Measurements from ENCODE around the gene HSD17B12. TPM values are rescaled to one million over a fixed set of nuclear protein-coding genes. Genes with fewer than 3 reads are reported as not detected.

HSD17B12 gene
- total RNA-seq, 4 donors from 2014 or later, result 38.8 to 52.7 (median 41.8) TPM

- no peaks in the 10 kb centered on the region for H3K27me3 ChIP-seq
- H3K4me3 ChIP-seq, result no peak overlapping the region
- TF ChIP-seq POLR2A (IDR thresholded peaks at IDR 0.05; ENCODE audit: low read depth), result no peak
- TF ChIP-seq EP300 (IDR thresholded peaks at IDR 0.05), result no peak
- TF ChIP-seq CTCF (IDR thresholded peaks at IDR 0.05), result no peak
- no peak for TF ChIP-seq POLR2AphosphoS5 (IDR thresholded peaks at IDR 0.05)
- intact Hi-C loops (cut with DNase I), result no loop called here
- peaks cover 0 to 9% (median 3%) of the 10 kb centered on the region in 4 donors for H3K4me1 ChIP-seq
- H3K9me3 ChIP-seq, result no peaks in the 10 kb centered on the region
- H3K27ac ChIP-seq (replicated peaks in 1 of 4), result no peak overlapping the region
- H3K36me3 ChIP-seq, result no peaks in the 10 kb centered on the region
- DNase-seq (ENCODE audit: extremely low spot score), result no peak
- 95% methylated on average over 1 of the region's 1 CpG for WGBS
Observed at GRCh38 chr11:43709689-43710088, 29.2 kb downstream of the HSD17B12 start.

- peaks cover 0 to 15% (median 13%) of the 10 kb centered on the region in 4 donors for H3K4me1 ChIP-seq
- H3K36me3 ChIP-seq, result no peaks in the 10 kb centered on the region
- no peaks in the 10 kb centered on the region for H3K27me3 ChIP-seq
- no peak for DNase-seq (ENCODE audit: extremely low spot score)
- 46% methylated on average over 4 of the region's 4 CpGs for WGBS
- intact Hi-C loops (cut with DNase I), result no loop called here
- no peaks in the 10 kb centered on the region for H3K9me3 ChIP-seq
- H3K4me3 ChIP-seq, result no peak overlapping the region
- TF ChIP-seq POLR2A (IDR thresholded peaks at IDR 0.05; ENCODE audit: low read depth), result no peak
- no peak for TF ChIP-seq CTCF (IDR thresholded peaks at IDR 0.05)
- no peak for TF ChIP-seq POLR2AphosphoS5 (IDR thresholded peaks at IDR 0.05)
- TF ChIP-seq EP300 (IDR thresholded peaks at IDR 0.05), result no peak
- no peak overlapping the region for H3K27ac ChIP-seq (replicated peaks in 1 of 4)
Observed at GRCh38 chr11:43712676-43713075, 32.1 kb downstream of the HSD17B12 start.

GRCh38 chr11:43718373-43718772 lies 37.8 kb downstream of the HSD17B12 start:
- Histone ChIP-seq H3K9me3 (no peaks in the 10 kb centered on the region), H3K4me1 (peaks cover 1 to 13% (median 6%) of the 10 kb centered on the region in 4 donors), H3K27ac (replicated peaks in 1 of 4) (no peak overlapping the region), H3K27me3 (no peaks in the 10 kb centered on the region), H3K4me3 (no peak overlapping the region), H3K36me3 (peaks cover 0 to 8% (median 0%) of the 10 kb centered on the region in 4 donors)
- 91% methylated on average over 1 of the region's 1 CpG for WGBS
- no peak for TF ChIP-seq POLR2AphosphoS5 (IDR thresholded peaks at IDR 0.05)
- TF ChIP-seq CTCF (IDR thresholded peaks at IDR 0.05), result no peak
- no peak for TF ChIP-seq POLR2A (IDR thresholded peaks at IDR 0.05; ENCODE audit: low read depth)
- no peak for TF ChIP-seq EP300 (IDR thresholded peaks at IDR 0.05)
- DNase-seq (ENCODE audit: extremely low spot score), result no peak
- intact Hi-C loops (cut with DNase I), result no loop called here

- intact Hi-C loops (cut with DNase I), result no loop called here
- Histone ChIP-seq H3K4me3 (no peak overlapping the region), H3K9me3 (no peaks in the 10 kb centered on the region), H3K4me1 (peaks cover 0 to 9% (median 6%) of the 10 kb centered on the region in 4 donors), H3K27me3 (no peaks in the 10 kb centered on the region), H3K36me3 (peaks cover 0 to 5% (median 0%) of the 10 kb centered on the region in 4 donors), H3K27ac (replicated peaks in 1 of 4) (no peak overlapping the region)
- 34% methylated on average over 3 of the region's 3 CpGs for WGBS
- no peak for TF ChIP-seq POLR2A (IDR thresholded peaks at IDR 0.05; ENCODE audit: low read depth)
- no peak for DNase-seq (ENCODE audit: extremely low spot score)
Observed at GRCh38 chr11:43723617-43724016, 43.1 kb downstream of the HSD17B12 start.

- no peak for DNase-seq (ENCODE audit: extremely low spot score)
- Histone ChIP-seq H3K36me3 (peaks cover 0 to 10% (median 7%) of the 10 kb centered on the region in 4 donors), H3K4me1 (peaks cover 9 to 16% (median 16%) of the 10 kb centered on the region in 4 donors), H3K4me3 (no peak overlapping the region), H3K27me3 (no peaks in the 10 kb centered on the region), H3K27ac (replicated peaks in 1 of 4) (no peak overlapping the region), H3K9me3 (no peaks in the 10 kb centered on the region)
- no peak for TF ChIP-seq CTCF (IDR thresholded peaks at IDR 0.05)
- TF ChIP-seq EP300 (IDR thresholded peaks at IDR 0.05), result no peak
- no peak for TF ChIP-seq POLR2A (IDR thresholded peaks at IDR 0.05; ENCODE audit: low read depth)
- no peak for TF ChIP-seq POLR2AphosphoS5 (IDR thresholded peaks at IDR 0.05)
- 100% methylated on average over 3 of the region's 3 CpGs for WGBS
- intact Hi-C loops (cut with DNase I), result no loop called here
Observed at GRCh38 chr11:43732225-43732624, 51.7 kb downstream of the HSD17B12 start.
